ENCODE data around the gene TBC1D22A. TPM values are rescaled to one million over a fixed set of nuclear protein-coding genes. Genes with fewer than 3 reads are reported as not detected.

TBC1D22A gene
- total RNA-seq, 2 donors from 2014 or later, result 11.5 to 15.4 TPM

DNA sequence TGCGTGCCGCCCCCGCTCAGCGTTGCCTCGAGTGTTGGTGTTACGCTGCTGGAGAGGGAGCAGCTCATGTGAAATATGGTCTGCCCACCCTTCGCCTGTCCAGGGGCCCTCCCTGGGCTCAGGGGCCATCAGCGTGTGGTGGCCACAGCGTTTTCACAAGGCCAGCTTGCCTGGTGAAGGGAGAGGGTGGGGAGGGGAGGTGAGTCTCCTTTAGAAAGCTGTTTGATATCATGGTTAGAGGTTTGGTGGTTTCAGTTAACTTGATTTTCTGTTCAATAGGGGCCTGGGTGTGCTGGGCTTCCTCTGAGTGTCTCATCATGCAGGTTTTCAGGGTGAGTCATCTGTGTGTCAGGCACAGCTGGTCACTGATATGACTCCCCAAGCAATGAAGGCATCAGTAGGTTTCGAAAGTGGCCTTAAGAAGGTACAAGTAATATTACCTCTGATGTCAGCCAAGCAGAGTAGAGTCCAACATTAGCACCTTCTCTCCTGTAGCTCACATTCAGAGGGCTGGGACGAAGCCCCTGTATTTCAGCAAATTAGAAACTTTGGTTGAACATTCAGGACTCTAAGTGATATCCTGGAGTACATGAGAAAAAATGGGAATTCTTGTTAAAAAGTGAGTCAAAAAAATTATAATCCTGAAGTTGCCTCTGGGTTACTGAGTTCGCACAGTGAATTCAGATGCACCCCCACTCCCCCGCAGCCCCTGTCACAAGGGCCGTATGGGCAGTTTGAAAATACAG lies 172.5 kb downstream of the TBC1D22A start:
- no peaks in the 10 kb centered on the region for H3K9me3 ChIP-seq
- H3K4me3 ChIP-seq, result no peak overlapping the region
- DNase-seq (ENCODE audit: low spot score), result peak; percentile 58
- H3K27ac ChIP-seq, result peak overlapping the region in 1 of 2 donors; percentile 47
- TF ChIP-seq, protein P1, sequence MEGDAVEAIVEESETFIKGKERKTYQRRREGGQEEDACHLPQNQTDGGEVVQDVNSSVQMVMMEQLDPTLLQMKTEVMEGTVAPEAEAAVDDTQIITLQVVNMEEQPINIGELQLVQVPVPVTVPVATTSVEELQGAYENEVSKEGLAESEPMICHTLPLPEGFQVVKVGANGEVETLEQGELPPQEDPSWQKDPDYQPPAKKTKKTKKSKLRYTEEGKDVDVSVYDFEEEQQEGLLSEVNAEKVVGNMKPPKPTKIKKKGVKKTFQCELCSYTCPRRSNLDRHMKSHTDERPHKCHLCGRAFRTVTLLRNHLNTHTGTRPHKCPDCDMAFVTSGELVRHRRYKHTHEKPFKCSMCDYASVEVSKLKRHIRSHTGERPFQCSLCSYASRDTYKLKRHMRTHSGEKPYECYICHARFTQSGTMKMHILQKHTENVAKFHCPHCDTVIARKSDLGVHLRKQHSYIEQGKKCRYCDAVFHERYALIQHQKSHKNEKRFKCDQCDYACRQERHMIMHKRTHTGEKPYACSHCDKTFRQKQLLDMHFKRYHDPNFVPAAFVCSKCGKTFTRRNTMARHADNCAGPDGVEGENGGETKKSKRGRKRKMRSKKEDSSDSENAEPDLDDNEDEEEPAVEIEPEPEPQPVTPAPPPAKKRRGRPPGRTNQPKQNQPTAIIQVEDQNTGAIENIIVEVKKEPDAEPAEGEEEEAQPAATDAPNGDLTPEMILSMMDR (IDR thresholded peaks at IDR 0.05), result no peak
- H3K36me3 ChIP-seq, result no peaks in the 10 kb centered on the region
- no peaks in the 10 kb centered on the region for H3K27me3 ChIP-seq
- peaks cover 0 to 25% of the 10 kb centered on the region in 2 donors for H3K4me1 ChIP-seq

DNA sequence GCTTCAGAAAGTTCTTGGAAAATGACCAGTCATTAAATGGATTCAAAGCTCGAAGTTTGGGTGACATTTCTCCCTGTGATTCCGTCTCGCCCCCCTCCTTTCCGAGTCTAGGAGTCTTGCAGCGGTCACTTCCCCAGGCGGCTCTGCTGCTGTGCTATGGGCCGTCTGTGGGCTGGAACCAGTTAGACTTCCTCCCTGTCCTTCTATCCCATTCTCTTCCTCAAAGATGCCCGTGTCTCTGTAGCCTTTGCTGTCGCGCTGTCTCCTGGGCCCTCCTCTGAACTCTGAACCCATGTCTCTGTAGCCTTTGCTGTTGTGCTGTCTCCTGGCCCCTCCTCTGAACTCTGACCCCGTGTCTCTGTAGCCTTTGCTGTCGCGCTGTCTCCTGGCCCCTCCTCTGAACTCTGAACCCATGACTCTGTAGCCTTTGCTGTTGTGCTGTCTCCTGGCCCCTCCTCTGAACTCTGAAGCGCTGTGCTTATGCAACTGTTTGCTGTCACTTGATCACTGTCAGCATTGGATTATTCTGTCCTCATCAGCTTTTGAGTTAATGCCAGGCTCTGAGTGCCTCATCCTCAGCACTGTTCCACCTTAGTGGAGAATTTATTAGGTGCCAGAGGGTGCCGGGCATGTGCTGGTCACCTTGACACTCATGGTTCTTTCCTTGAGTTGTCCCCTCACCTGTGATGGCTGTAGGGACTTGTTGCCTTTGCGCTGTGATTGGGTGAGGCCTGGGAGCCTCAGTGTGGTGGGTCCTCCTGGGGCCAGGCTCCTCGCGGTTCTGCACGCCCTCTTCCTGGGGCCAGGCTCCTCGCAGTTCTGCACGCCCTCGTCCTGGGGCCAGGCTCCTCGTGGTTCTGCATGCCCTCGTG lies 173.3 kb downstream of the TBC1D22A start:
- H3K4me3 ChIP-seq, result no peak overlapping the region
- TF ChIP-seq, protein P1 (IDR thresholded peaks at IDR 0.05), result no peak
- no peaks in the 10 kb centered on the region for H3K9me3 ChIP-seq
- H3K36me3 ChIP-seq, result no peaks in the 10 kb centered on the region
- H3K27ac ChIP-seq, result peak overlapping the region in 1 of 2 donors; percentile 47
- peak; percentile 58 for DNase-seq (ENCODE audit: low spot score)
- H3K27me3 ChIP-seq, result no peaks in the 10 kb centered on the region
- peaks cover 0 to 25% of the 10 kb centered on the region in 2 donors for H3K4me1 ChIP-seq

GRCh38 chr22:46936378-46936903 lies 174.0 kb downstream of the TBC1D22A start:
- no peaks in the 10 kb centered on the region for H3K9me3 ChIP-seq
- no peak overlapping the region for H3K4me3 ChIP-seq
- TF ChIP-seq, protein P1 (IDR thresholded peaks at IDR 0.05), result no peak
- peaks cover 0 to 25% of the 10 kb centered on the region in 2 donors for H3K4me1 ChIP-seq
- no peak for DNase-seq (ENCODE audit: low spot score)
- H3K27ac ChIP-seq, result peak overlapping the region in 1 of 2 donors; percentile 47
- H3K27me3 ChIP-seq, result no peaks in the 10 kb centered on the region
- no peaks in the 10 kb centered on the region for H3K36me3 ChIP-seq

DNA sequence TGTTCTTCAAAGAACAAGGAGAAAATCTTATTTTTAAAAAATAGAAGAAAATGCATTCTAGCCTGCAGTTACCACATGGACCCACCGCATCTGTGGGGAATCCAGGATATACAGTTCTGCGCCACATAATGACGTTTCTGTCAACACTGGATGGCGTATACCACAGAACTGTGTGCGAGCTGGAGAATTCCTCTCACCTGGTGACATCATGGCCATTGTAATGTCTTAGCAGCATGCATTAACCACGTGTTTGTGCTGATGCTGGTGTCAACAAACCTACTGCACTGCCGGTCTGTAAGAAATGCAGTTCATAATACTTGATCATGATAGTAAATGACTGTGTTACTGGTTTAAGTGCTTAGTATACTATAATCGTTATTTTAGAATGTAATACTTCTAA lies 174.7 kb downstream of the TBC1D22A start:
- H3K4me3 ChIP-seq, result no peak overlapping the region
- DNase-seq (ENCODE audit: low spot score), result peak; percentile 42
- H3K4me1 ChIP-seq, result peaks cover 0 to 25% of the 10 kb centered on the region in 2 donors
- no peaks in the 10 kb centered on the region for H3K27me3 ChIP-seq
- TF ChIP-seq, protein P1 (IDR thresholded peaks at IDR 0.05), result no peak
- no peak overlapping the region for H3K27ac ChIP-seq
- H3K9me3 ChIP-seq, result no peaks in the 10 kb centered on the region
- H3K36me3 ChIP-seq, result no peaks in the 10 kb centered on the region

- DNase-seq (ENCODE audit: low spot score), result peak; percentile 48
- no peaks in the 10 kb centered on the region for H3K27me3 ChIP-seq
- H3K4me1 ChIP-seq, result peaks cover 0 to 25% of the 10 kb centered on the region in 2 donors
- no peaks in the 10 kb centered on the region for H3K9me3 ChIP-seq
- no peak overlapping the region for H3K4me3 ChIP-seq
- no peaks in the 10 kb centered on the region for H3K36me3 ChIP-seq
- H3K27ac ChIP-seq, result no peak overlapping the region
- TF ChIP-seq, protein P1 (IDR thresholded peaks at IDR 0.05), result no peak
These were observed 175.5 kb downstream of the TBC1D22A start for GRCh38 chr22:46937939-46938338.

Data from right atrium auricular region (tissue), 2 donors.